Activated T-helper 2 cell treated with anti-CD3 and anti-CD28 coated beads, Interferon-gamma antibody, Interleukin-2, Interleukin-4, amounts not matched to agents 10 μg/mL and 5 μg/mL and 100 μg/mL, durations not matched to agents 14 hours and 24 hours and 36 hours (primary cell): ENCODE data around the gene ZNF785. TPM values are rescaled to one million over a fixed set of nuclear protein-coding genes. Genes with fewer than 3 reads are reported as not detected.
"Not testable (repeated sequence)": the region's sequence is repeated elsewhere in the genome, so short reads cannot be mapped to it uniquely, and the experiment has no call there.

Source experiments
- DNase-seq: peaks from one replicate; pipeline ENCODE4 v3.0.0; 2021; ENCODE audit warnings: low spot score
- H3K27ac Mint-ChIP-seq: one replicate; pipeline ENCODE4 v1.8.0; 2021; ENCODE audit warnings: mixed read lengths
- H3K27me3 Mint-ChIP-seq: one replicate; pipeline ENCODE4 v1.8.0; 2021; ENCODE audit warnings: low read depth, mixed read lengths
- H3K36me3 Mint-ChIP-seq: one replicate; pipeline ENCODE4 v1.8.0; 2021; ENCODE audit warnings: low read depth, mixed read lengths
- H3K4me1 Mint-ChIP-seq: one replicate; pipeline ENCODE4 v1.8.0; 2021; ENCODE audit warnings: low read depth, mixed read lengths
- H3K4me3 Mint-ChIP-seq: one replicate; pipeline ENCODE4 v1.8.0; 2021; ENCODE audit warnings: low read depth, mild to moderate bottlenecking, moderate library complexity, mixed read lengths
- H3K9me3 Mint-ChIP-seq: one replicate; pipeline ENCODE4 v1.8.0; 2021; ENCODE audit warnings: mixed read lengths
- intact Hi-C: fragments of 100-400 bp; cut with micrococcal nuclease; formaldehyde crosslinking; loops from one replicate; pipeline ENCODE4 v1.15.1; 2023
- total RNA-seq: library from RNA; stranded (reverse); gene quantifications from 2 replicates; pipeline ENCODE4 v1.2.3, GENCODE V29; 2022

ZNF785 gene
- total RNA-seq, 1 donor from 2014 or later: 18.9 TPM

DNA sequence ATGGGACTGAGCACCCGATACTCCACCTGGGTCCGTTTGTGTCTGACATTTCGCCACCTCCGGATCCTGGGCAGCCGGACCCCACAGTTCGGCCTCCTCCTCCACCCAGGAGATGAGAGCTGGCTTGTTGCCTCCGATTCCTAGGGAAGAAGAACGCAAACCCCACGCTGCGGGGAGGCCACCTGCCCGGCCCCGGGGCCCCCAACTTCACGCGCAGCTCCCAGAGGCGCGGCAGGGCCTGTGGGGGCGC, 27.9 kb downstream of the ZNF785 start:
- H3K4me1 Mint-ChIP-seq: peaks cover 40% of the 10 kb centered on the region
- peak overlapping the region; percentile 95 for H3K27ac Mint-ChIP-seq
- no peaks in the 10 kb centered on the region for H3K9me3 Mint-ChIP-seq
- DNase-seq: no peak
- peaks cover 30% of the 10 kb centered on the region for H3K36me3 Mint-ChIP-seq
- peak overlapping the region; percentile 83 for H3K4me3 Mint-ChIP-seq
- intact Hi-C loops: no loop called here
- peaks cover 1% of the 10 kb centered on the region for H3K27me3 Mint-ChIP-seq

DNA sequence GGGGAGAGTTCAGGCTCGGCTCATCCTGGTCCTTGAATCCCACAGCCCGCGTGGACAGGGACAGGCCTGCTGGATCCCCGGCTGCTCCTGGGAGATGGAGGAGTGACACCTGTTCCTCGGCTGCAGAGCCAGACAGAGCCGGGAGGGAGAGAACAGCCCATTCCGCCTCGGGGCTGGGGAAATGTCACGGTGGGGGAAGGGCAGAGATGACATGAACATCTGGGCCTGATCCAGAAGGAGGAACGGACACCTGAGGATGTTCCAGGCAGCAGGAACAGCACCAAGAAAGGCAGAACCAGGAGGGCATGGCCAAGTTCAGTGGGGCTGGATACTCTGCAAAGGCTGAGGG, 29.4 kb downstream of the ZNF785 start:
- Mint-ChIP-seq H3K9me3 (no peaks in the 10 kb centered on the region), H3K27ac (peak overlapping the region; percentile 42), H3K4me3 (peak overlapping the region; percentile 83), H3K36me3 (peaks cover 36% of the 10 kb centered on the region), H3K4me1 (peaks cover 50% of the 10 kb centered on the region), H3K27me3 (peaks cover 1% of the 10 kb centered on the region)
- no peak for DNase-seq
- intact Hi-C loops: no loop called here

DNA sequence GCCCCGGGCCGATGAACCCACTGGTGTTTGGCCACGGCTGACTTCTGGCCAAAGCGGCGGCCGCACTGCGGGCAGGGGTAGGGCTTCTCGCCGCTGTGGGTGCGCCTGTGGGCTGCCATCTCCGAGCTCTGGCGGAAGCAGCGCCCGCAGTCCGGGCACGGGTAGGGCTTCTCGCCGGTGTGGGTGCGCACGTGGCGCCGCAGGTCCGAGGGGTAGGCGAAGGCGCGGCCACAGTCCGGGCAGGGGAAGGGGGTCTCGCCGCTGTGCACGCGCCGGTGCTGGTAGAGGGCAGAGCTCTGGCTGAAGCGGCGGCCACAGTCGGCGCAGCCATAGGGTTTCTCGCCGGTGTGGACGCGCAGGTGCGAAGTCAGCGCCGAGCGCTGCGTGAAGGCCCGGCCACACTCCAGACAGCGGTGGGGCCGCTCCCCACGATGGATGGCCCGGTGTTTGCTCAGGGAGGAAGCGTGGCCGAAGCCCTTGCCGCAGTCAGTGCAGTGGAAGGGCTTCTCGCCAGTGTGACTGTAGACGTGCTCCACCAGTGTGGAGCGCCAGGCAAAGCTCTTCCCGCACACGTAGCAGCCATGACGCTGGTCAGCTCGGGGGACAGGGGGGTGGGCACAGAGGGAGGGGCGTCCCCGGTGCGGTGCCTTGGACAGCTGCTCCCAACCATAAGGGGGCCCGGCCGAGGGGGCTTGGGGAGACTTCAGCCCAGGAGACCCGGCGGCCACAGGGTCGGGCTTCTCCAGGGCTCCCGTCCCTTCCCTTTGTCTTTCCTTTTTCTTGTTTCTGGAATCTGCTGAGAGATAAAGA, 30.0 kb downstream of the ZNF785 start:
- no peaks in the 10 kb centered on the region for H3K27me3 Mint-ChIP-seq
- no peak overlapping the region for H3K27ac Mint-ChIP-seq
- H3K4me1 Mint-ChIP-seq: peaks cover 48% of the 10 kb centered on the region
- intact Hi-C loops: no loop called here
- peaks cover 36% of the 10 kb centered on the region for H3K36me3 Mint-ChIP-seq
- H3K9me3 Mint-ChIP-seq: no peaks in the 10 kb centered on the region
- DNase-seq: no peak
- peak overlapping the region; percentile 83 for H3K4me3 Mint-ChIP-seq

DNA sequence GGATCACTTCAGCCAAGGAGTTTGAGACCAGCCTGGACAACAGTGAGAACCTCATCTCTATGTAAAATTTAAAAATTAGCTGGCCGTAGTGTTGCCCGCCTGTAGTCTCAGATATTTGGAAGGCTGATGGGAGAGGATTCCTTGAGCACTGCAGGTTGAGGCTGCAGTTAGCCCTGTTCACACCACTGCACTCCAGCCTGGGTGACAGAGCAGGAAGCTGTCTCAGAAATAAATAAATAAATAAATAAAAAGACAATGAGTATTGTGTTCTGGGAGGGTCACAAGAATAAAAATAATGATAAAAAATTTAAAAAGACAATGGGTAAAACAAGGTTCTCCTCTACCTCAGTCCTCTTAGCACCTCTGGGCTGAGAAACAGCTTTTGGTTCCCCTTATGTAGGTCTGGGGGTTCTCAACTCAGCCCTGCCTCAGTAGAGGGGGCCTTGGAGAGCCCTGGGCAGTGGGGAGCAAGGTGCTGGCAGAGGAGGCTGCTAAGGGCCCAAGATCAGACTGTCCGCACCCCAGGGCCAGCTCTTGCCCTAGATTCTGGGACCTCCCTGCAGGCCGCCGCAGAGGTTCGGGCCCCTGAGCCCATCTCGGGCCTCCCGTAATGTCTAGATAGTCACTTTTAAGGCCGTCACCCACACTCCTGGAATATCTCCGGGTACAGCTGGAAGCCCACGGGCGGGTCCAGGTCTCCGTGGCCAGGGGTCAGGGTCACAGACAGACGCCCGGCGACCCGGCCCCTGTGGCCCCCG, 30.8 kb downstream of the ZNF785 start:
- Mint-ChIP-seq H3K36me3 (peaks cover 36% of the 10 kb centered on the region), H3K27ac (peak overlapping the region; percentile 28), H3K9me3 (no peaks in the 10 kb centered on the region), H3K4me3 (no peak overlapping the region), H3K4me1 (peaks cover 48% of the 10 kb centered on the region), H3K27me3 (no peaks in the 10 kb centered on the region)
- intact Hi-C loops: no loop called here
- DNase-seq: no peak

DNA sequence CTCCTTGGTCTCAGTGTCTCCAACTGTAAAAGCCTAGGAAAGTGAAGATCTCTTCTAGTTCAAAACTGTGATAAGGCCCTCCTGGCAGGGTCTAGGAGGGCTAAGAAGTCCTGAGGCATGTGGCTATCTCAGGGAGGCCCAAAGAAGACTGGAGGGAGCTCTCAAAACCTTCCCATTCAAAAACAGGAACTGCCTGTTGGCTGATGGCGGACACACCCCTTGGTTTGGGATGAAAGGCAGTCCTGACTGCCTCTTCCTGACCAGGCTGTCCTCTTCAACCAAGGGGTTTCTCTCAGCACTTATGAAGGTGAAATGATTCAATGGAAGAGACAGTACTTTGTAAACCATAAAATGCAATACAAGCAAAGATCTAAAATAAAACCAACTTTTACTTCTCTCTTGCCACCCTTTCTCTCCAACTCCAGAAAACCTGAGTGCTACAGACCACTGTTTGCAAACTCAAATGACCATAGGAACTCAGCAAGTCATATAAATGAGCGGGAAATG, 32.1 kb downstream of the ZNF785 start:
- intact Hi-C loops: no loop called here
- H3K4me1 Mint-ChIP-seq: peaks cover 45% of the 10 kb centered on the region
- DNase-seq: no peak
- H3K9me3 Mint-ChIP-seq: no peaks in the 10 kb centered on the region
- H3K36me3 Mint-ChIP-seq: peaks cover 36% of the 10 kb centered on the region
- H3K4me3 Mint-ChIP-seq: peak overlapping the region; percentile 8
- no peaks in the 10 kb centered on the region for H3K27me3 Mint-ChIP-seq
- peak overlapping the region; percentile 95 for H3K27ac Mint-ChIP-seq

DNA sequence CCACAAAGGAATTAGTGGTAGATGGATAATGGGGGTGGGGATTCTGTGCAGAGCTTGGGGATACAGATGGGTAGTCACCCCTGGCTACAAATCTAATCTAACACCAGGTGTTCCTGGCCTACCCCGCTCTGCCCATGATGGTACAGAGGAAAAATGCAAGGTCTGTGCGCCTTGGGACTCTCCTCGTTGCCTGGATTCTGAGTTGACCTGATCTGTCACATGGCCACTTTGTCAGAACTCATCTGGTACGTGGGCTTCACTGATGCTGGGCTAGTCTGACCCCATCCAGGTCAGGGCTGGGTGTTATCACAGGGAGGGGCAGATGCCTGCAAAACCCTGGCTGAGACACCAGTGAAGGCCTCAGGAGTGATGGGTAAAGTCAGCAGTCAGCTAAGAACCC, 32.5 kb downstream of the ZNF785 start:
- H3K4me3 Mint-ChIP-seq: peak overlapping the region; percentile 17

DNA sequence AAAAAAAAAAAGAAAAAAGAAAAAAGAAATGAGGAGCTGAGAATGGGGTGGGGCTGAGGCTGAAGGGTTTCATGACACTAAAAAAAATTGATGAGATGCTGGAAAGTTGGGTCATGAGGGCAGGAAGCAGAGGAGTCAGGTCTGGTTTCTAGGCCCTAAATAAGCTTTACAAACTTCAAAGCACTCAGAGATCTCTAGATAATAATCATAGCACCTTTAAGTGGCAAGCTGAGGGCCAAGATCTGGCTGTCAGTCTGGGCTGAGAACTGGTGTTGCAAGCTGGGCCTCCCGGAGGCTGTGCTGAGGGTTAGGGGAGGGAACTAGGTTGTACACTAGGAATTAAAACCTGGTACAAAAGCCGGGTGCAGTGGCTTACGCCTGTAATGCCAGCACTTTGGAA, 33.7 kb downstream of the ZNF785 start:
- Mint-ChIP-seq H3K36me3 (peaks cover 36% of the 10 kb centered on the region), H3K27me3 (no peaks in the 10 kb centered on the region), H3K27ac (peak overlapping the region; percentile 95), H3K9me3 (no peaks in the 10 kb centered on the region), H3K4me3 (peak overlapping the region; percentile 58), H3K4me1 (peaks cover 48% of the 10 kb centered on the region)
- DNase-seq: peak; percentile 77
- intact Hi-C loops: loop anchor here (1.0 kb wide), 1 partner anchor 17 kb away; no protein-coding TSS in a partner anchor

More for the DNA sequence above, 32.5 kb downstream of the ZNF785 start:
- Mint-ChIP-seq H3K36me3 (peaks cover 36% of the 10 kb centered on the region), H3K9me3 (no peaks in the 10 kb centered on the region), H3K4me1 (peaks cover 47% of the 10 kb centered on the region), H3K27me3 (no peaks in the 10 kb centered on the region), H3K27ac (peak overlapping the region; percentile 95)
- intact Hi-C loops: no loop called here
- DNase-seq: no peak

DNA sequence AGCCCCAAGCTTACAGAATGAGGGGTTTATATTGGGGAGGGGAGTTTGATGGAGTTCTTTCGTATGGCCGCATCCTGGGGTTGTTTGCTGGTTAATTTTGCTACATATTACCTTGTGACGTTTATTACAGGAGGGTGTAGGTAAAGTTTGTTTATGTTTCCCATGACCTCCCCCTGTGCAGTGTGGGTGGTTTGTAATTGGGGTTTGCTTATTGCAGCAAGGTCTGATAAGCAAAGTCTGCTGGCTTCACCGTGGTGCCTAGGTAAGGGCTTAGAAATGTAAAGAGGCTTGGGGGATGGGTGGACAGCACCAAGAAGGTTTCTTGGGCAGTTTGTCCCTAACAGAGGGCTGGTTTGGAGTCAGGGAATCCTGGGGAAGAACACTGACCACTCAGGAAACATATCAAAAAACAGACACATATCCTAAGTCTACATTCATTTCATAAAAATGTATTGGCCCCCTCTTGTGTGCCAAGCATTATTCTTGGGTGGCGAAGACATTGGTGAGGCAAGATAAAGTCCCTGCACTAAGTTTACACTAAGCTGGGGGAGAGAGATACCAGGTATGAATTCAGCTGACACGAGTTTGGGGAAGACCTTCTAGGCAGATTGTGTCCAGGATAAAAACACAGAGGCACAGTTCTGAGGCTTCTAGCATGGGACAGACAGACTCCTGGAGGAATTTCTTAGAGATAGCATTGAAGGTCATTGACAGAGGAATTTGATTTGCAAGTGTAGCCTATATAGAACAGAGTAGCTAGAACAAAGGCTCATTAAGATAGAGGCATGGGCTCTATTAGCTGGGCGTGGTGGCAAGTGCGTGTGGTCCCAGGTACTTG, 36.9 kb downstream of the ZNF785 start:
- H3K4me1 Mint-ChIP-seq: peaks cover 38% of the 10 kb centered on the region
- H3K4me3 Mint-ChIP-seq: no peak overlapping the region
- intact Hi-C loops: no loop called here

DNA sequence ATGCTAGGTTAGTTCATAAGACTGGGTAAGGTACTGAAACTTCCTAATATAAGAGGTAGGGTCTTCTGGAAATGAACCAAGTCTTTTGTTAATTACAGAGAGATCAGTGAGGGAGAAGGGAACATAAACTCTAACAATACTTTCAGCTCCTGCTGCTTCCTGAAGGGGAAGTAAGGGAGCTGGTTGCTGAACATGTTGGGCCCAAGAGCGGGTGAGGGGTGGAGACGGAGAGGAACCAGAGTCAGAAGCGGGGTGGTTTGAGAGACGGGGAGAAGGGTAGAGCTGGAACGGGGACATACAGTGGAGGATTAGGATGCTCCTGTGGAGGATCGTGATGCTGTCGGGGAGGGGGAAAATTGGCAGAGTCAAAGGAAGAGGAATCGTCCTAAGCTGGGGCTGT, 39.4 kb downstream of the ZNF785 start:
- H3K9me3 Mint-ChIP-seq: no peaks in the 10 kb centered on the region
- H3K4me3 Mint-ChIP-seq: no peak overlapping the region
- H3K27me3 Mint-ChIP-seq: no peaks in the 10 kb centered on the region
- H3K27ac Mint-ChIP-seq: no peak overlapping the region
- peaks cover 14% of the 10 kb centered on the region for H3K4me1 Mint-ChIP-seq
- no peaks in the 10 kb centered on the region for H3K36me3 Mint-ChIP-seq
- no peak for DNase-seq
- intact Hi-C loops: no loop called here

More for the DNA sequence above, 36.9 kb downstream of the ZNF785 start:
- no peak for DNase-seq
- Mint-ChIP-seq H3K9me3 (no peaks in the 10 kb centered on the region), H3K27me3 (no peaks in the 10 kb centered on the region), H3K27ac (peak overlapping the region; percentile 31), H3K36me3 (peaks cover 17% of the 10 kb centered on the region)

DNA sequence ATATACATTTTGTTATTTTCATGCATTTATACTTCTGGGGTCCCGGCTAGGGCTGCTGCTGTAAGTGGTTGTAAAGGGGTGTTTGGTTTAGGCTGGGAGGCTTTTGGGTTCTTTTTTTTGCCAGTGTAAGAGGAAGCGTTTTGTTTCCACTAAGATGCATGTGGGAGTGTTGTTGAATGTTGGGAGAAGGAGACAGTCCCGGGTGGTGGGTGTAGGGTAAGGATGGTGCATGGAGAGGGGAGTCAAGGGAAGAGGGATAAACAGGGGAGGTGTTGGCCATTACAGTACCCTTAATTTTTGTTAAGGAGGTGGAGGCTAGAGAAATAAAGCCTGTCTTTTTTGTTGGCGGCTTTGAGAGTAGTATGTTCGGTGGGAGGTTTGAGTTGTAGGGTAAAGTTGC, 42.4 kb downstream of the ZNF785 start:
- H3K4me3 Mint-ChIP-seq: no peak overlapping the region
- H3K9me3 Mint-ChIP-seq: no peaks in the 10 kb centered on the region
- peaks cover 3% of the 10 kb centered on the region for H3K4me1 Mint-ChIP-seq
- no peak for DNase-seq
- H3K36me3 Mint-ChIP-seq: peaks cover 2% of the 10 kb centered on the region
- intact Hi-C loops: no loop called here
- H3K27me3 Mint-ChIP-seq: no peaks in the 10 kb centered on the region
- H3K27ac Mint-ChIP-seq: no peak overlapping the region

DNA sequence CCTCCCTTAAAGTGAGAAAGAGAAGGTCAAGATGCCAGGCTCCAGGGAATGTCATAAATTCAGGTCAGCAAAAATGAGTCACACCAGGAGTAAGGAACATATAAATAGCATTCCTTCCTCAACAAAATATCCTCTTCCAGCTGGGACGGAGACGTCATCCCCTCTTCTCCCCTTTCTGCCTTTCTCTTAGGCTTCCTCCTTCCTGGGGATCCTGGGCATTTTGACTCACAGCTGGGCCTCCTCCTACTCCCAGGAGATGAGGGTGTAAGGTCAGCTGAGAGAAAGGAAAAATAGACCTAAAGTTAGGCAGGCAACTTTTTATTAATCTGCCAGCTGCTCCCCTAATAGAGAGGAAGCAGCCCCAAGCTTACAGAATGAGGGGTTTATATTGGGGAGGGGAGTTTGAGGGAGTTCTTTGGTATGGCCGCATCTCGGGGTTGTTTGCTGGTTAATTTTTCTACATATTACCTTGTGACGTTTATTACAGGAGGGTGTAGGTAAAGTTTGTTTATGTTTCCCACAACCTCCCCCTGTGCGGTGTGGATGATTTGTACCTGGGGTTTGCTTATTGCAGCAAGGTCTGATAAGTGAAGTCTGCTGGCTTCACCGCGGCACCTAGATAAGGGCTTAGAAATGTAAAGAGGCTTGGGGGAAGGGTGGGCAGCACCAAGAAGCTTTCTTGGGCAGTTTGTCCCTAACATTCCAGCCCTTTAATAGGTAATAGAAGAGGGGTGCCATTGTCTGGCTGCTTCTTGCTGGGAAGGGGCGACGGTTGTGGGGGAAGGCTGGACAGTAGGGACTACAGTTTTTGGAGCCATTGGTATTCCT, 43.8 kb downstream of the ZNF785 start:
- H3K27me3 Mint-ChIP-seq: no peaks in the 10 kb centered on the region
- no peaks in the 10 kb centered on the region for H3K9me3 Mint-ChIP-seq

DNA sequence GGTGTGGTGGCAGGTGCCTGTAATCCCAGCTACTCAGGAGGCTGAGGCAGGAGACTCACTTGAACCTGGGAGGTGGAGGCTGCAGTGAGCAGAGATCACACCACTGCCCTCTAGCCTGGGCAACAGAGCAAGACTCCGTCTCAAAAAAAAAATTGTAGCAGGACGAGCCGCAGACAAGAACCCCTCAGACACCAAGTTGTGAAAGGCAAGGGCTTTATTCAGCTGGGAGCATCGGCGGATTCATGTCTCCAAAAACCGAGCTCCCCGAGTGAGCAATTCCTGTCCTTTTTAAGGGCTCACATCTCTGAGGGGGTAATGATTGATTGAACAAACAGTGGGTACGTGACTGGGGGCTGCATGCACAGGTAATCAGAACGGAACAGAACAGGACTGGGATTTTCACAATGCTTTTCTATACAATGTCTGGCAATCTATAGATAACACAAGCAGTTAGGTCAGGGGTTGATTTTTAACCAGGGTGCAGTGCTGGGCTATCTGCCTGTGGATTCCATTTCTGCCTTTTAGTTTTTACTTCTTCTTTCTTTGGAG, 44.5 kb downstream of the ZNF785 start:
- H3K4me3 Mint-ChIP-seq, H3K27me3 Mint-ChIP-seq, DNase-seq, H3K9me3 Mint-ChIP-seq, intact Hi-C loops, H3K27ac Mint-ChIP-seq: not testable (repeated sequence)
- H3K36me3 Mint-ChIP-seq: peaks cover 21% of the 10 kb centered on the region
- peaks cover 13% of the 10 kb centered on the region for H3K4me1 Mint-ChIP-seq

More for the DNA sequence above, 43.8 kb downstream of the ZNF785 start:
- H3K36me3 Mint-ChIP-seq: peaks cover 14% of the 10 kb centered on the region
- no peak for DNase-seq
- peaks cover 8% of the 10 kb centered on the region for H3K4me1 Mint-ChIP-seq
- H3K27ac Mint-ChIP-seq: no peak overlapping the region
- H3K4me3 Mint-ChIP-seq: no peak overlapping the region
- intact Hi-C loops: no loop called here
